ENCODE results near the gene RFX1. TPM values are rescaled to one million over a fixed set of nuclear protein-coding genes. Genes with fewer than 3 reads are reported as not detected.
"Not testable (repeated sequence)": the region's sequence is repeated elsewhere in the genome, so short reads cannot be mapped to it uniquely, and the experiment has no call there.

RFX1 gene
- total RNA-seq, 4 donors from 2014 or later: 2.0 to 5.9 (median 3.9) TPM

GRCh38 chr19:14048443-14049153 is 42.5 kb upstream of the RFX1 start:
- no peak for ATAC-seq

GRCh38 chr19:14047866-14048265 is 41.7 kb upstream of the RFX1 start:
- not testable (repeated sequence) for H3K4me3 ChIP-seq, H3K4me1 ChIP-seq, H3K27me3 ChIP-seq, H3K27ac ChIP-seq, H3K9me3 ChIP-seq, ATAC-seq, H3K36me3 ChIP-seq
- WGBS, 2 donors (ENCODE audit: low coverage in 1 of 2): 93 to 100% methylated on average over 1 to 3 of the region's 10 CpGs

More at GRCh38 chr19:14048443-14049153, 42.5 kb upstream of the RFX1 start:
- H3K27me3 ChIP-seq: no peaks in the 10 kb centered on the region
- WGBS, 2 donors (ENCODE audit: low coverage in 1 of 2): 68% methylated on average over 5 of the region's 8 CpGs; no CpG with 5 or more reads in 1 of the 2 donors
- TF ChIP-seq POLR2AphosphoS5 (IDR thresholded peaks at IDR 0.05) (no peak), CTCF (IDR thresholded peaks at IDR 0.05) (peak in 3 of 4 experiments; percentile 28 to 74 (median 53)), POLR2A (IDR thresholded peaks at IDR 0.05) (no peak)
- H3K9me3 ChIP-seq: peaks cover 0 to 9% (median 0%) of the 10 kb centered on the region in 3 donors
- H3K27ac ChIP-seq: no peak overlapping the region
- no peaks in the 10 kb centered on the region for H3K4me1 ChIP-seq
- peaks cover 0 to 7% of the 10 kb centered on the region in 2 donors for H3K36me3 ChIP-seq
- H3K4me3 ChIP-seq: no peak overlapping the region

- ATAC-seq: peak; percentile 71
- TF ChIP-seq CTCF (IDR thresholded peaks at IDR 0.05): peak in 3 of 4 experiments; percentile 41 to 51 (median 47)
- H3K9me3 ChIP-seq, H3K27ac ChIP-seq, H3K4me1 ChIP-seq, H3K27me3 ChIP-seq, H3K36me3 ChIP-seq, H3K4me3 ChIP-seq: not testable (repeated sequence)
- 48 to 58% methylated on average over 6 to 10 of the region's 19 CpGs for WGBS, 2 donors (ENCODE audit: low coverage in 1 of 2)
Measured at GRCh38 chr19:14042659-14043608, 36.8 kb upstream of the RFX1 start.

GRCh38 chr19:14039181-14039580 is 33.1 kb upstream of the RFX1 start:
- no peak for ATAC-seq
- TF ChIP-seq CTCF (IDR thresholded peaks at IDR 0.05) (no peak), POLR2AphosphoS5 (IDR thresholded peaks at IDR 0.05) (no peak), EP300 (IDR thresholded peaks at IDR 0.05) (no peak), POLR2A (IDR thresholded peaks at IDR 0.05) (no peak)
- H3K4me3 ChIP-seq: no peak overlapping the region
- H3K27me3 ChIP-seq: peaks cover 5% of the 10 kb centered on the region
- peaks cover 0 to 6% (median 0%) of the 10 kb centered on the region in 3 donors for H3K4me1 ChIP-seq
- 92 to 100% methylated on average over 1 to 6 of the region's 7 CpGs for WGBS, 2 donors (ENCODE audit: low coverage in 1 of 2)
- H3K9me3 ChIP-seq: no peaks in the 10 kb centered on the region
- no peak overlapping the region for H3K27ac ChIP-seq
- no peaks in the 10 kb centered on the region for H3K36me3 ChIP-seq

GRCh38 chr19:14035706-14036105 is 29.6 kb upstream of the RFX1 start:
- Histone ChIP-seq H3K36me3 (no peaks in the 10 kb centered on the region), H3K9me3 (no peaks in the 10 kb centered on the region), H3K4me3 (no peak overlapping the region), H3K27ac (no peak overlapping the region), H3K27me3 (peaks cover 29% of the 10 kb centered on the region), H3K4me1 (peaks cover 0 to 15% (median 8%) of the 10 kb centered on the region in 3 donors)
- ATAC-seq: no peak
- 81% methylated on average over 4 of the region's 7 CpGs; no CpG with 5 or more reads in 1 of the 2 donors for WGBS, 2 donors (ENCODE audit: low coverage in 1 of 2)
- TF ChIP-seq CTCF (IDR thresholded peaks at IDR 0.05) (no peak), POLR2A (IDR thresholded peaks at IDR 0.05) (no peak), POLR2AphosphoS5 (IDR thresholded peaks at IDR 0.05) (no peak), EP300 (IDR thresholded peaks at IDR 0.05) (no peak)

- not testable (repeated sequence) for H3K27ac ChIP-seq, ATAC-seq, H3K9me3 ChIP-seq, H3K36me3 ChIP-seq, H3K4me3 ChIP-seq
- Histone ChIP-seq H3K4me1 (peaks cover 0 to 15% (median 8%) of the 10 kb centered on the region in 3 donors), H3K27me3 (peaks cover 34% of the 10 kb centered on the region)
- 78 to 90% methylated on average over 3 to 11 of the region's 12 CpGs for WGBS, 2 donors (ENCODE audit: low coverage in 1 of 2)
Measured at GRCh38 chr19:14035159-14035558, 29.0 kb upstream of the RFX1 start.
